ENCODE data around the gene PACS2.
"Not testable (repeated sequence)": the region's sequence is repeated elsewhere in the genome, so short reads cannot be mapped to it uniquely, and the experiment has no call there.

PACS2 gene

GRCh38 chr14:105288936-105289335 is 25.6 kb upstream of the PACS2 start:
- not testable (repeated sequence) for DNase-seq

GRCh38 chr14:105290621-105291346 is 23.8 kb upstream of the PACS2 start:
- no peak for DNase-seq

- DNase-seq = no peak
Observed at GRCh38 chr14:105292826-105293711, 21.5 kb upstream of the PACS2 start.

- no peak for DNase-seq
Observed at GRCh38 chr14:105294142-105294597, 20.4 kb upstream of the PACS2 start.

GRCh38 chr14:105297311-105297710 is 17.2 kb upstream of the PACS2 start:
- DNase-seq = not testable (repeated sequence)

- DNase-seq = no peak
Observed at GRCh38 chr14:105299654-105300541, 14.7 kb upstream of the PACS2 start.

- peak; percentile 57 for DNase-seq
Observed at GRCh38 chr14:105300542-105301102, 13.9 kb upstream of the PACS2 start, which contains the start of gene BRF1. TSS of gene BRF1 (minus strand) at chr14:105301001. CDS start at chr14:105300629, 372 bp downstream.

- peak; percentile 84 for DNase-seq
Observed at GRCh38 chr14:105301103-105301914, 13.2 kb upstream of the PACS2 start.

- not testable (repeated sequence) for DNase-seq
Observed at GRCh38 chr14:105301915-105302249, 12.7 kb upstream of the PACS2 start.

- DNase-seq = no peak
Observed at GRCh38 chr14:105303949-105304348, 10.6 kb upstream of the PACS2 start.

- no peak for DNase-seq
Observed at GRCh38 chr14:105304565-105304964, 10.0 kb upstream of the PACS2 start.

- DNase-seq = no peak
Observed at GRCh38 chr14:105305345-105305744, 9.2 kb upstream of the PACS2 start.

- DNase-seq = no peak
Observed at GRCh38 chr14:105305791-105306190, 8.8 kb upstream of the PACS2 start.

GRCh38 chr14:105307052-105307727 is 7.4 kb upstream of the PACS2 start:
- DNase-seq = no peak

GRCh38 chr14:105309371-105309770 is 5.2 kb upstream of the PACS2 start:
- DNase-seq = no peak

GRCh38 chr14:105311838-105312237 is 2.7 kb upstream of the PACS2 start:
- DNase-seq = no peak

- no peak for DNase-seq
Observed at GRCh38 chr14:105312973-105313372, 1.6 kb upstream of the PACS2 start.

- no peak for DNase-seq
Observed at GRCh38 chr14:105313381-105314286, 914 bp upstream of the PACS2 start.

GRCh38 chr14:105315211-105315721 is 718 bp downstream of the PACS2 start:
- no peak for DNase-seq

Measured in NCI-H2029 (cell line).